Stimulated activated CD4-positive, alpha-beta T cell treated with anti-CD3 and anti-CD28 coated beads, TNF-alpha, amount 100 ng/mL, for 4 hours (primary cell): Measurements from ENCODE around the gene KLK7.
"Not testable (repeated sequence)": the region's sequence is repeated elsewhere in the genome, so short reads cannot be mapped to it uniquely, and the experiment has no call there.

ENCODE experiments used
- DNase-seq, 3 experiments: peaks; one replicate each; pipeline ENCODE4 v3.0.0-alpha.2; 2020; ENCODE audit warnings: low read depth in 3 of 3

The KLK7 gene

DNA sequence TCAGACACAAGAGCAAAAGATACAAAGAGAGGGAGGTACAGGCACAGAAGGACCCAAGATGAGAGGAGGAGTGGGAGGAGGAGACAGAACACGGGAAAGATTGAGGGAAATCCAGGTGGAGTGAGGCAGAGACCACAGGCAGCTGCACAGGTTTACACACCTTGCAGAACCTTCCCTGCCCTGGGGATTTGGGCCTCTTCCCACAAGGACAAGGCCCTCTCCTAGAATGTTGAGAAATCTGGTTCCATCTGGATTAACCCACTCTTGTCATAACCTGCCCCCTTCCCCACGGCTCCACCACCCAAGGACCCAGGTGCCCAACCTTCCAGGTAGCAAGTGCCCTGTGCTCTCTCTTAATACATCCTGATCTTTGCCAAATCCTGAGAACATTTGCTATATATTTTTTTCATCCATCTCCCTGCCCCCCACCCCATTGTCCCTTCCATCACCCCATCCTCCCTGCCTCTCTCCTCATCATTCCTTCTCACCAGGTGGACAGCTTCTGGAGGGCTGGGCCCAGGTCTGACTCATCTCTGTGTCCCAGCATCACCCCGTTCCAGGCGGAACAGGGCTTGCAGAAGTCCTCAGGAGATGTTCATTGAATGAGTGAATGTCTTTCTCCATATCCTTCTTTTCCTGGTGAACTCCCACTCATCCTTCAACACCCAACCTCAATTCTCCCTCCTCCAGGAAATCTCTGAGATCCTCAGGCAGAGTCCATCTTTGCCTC lies 26.5 kb upstream of the KLK7 start:
- DNase-seq, result no peak

DNA sequence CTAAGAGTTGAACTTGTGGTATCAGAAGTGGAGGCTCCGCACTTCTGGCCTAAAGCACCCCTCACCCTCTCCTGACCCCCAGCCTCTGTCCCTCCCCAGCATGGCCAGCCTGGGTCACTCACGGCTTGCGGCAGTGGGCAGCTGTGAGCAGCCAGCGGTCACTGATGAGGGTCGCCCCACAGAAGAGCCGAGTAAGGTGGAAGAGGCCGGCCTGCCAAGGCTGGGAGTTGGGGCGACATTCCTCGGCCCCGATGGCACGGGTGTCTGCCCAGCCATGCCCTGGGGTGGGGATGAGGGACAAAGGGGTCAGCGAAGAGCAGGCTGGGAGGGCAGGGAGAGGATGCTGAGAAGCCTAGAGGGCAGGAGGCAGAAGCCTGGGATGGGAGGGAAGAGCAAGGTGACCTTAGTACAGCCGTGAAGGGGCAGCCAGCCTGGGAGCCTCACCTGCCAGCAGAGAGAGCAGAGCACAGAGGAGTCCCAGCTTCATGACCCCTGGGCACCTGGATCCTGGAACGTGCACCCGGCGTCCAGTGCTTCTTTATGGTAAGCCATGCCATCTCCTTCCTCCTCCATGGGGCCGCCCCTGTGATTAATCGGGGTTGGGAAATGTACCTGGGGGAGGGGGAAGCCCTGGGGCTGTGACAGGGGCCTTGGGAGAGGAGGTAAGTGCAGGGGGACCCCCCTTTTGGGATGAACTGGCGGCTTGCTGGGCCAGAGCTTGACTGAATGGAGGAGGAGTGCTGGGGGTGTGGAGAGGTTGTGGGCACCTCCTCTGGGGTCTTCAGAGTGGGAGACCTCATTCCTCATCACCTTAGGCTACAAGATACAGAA lies 25.6 kb upstream of the KLK7 start:
- no peak for DNase-seq

DNA sequence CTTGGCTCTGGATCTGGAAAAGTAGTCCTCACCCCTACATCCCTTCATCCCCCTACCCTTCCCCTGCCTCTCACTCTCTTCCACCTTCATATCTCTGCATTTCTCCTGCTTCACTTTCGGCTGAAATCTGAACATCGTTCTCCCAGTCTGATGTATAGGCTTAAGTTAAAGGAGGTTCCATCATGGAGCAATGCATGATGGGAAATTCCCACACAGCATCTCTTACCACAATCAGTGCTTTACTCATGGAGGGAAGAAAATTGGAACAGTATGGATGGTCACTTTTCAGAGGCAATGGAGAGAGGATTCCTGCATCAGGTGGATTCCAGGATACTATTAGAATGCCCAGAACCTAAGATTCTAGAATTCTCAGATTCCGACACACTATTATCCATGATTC lies 23.8 kb upstream of the KLK7 start:
- DNase-seq, result no peak

DNA sequence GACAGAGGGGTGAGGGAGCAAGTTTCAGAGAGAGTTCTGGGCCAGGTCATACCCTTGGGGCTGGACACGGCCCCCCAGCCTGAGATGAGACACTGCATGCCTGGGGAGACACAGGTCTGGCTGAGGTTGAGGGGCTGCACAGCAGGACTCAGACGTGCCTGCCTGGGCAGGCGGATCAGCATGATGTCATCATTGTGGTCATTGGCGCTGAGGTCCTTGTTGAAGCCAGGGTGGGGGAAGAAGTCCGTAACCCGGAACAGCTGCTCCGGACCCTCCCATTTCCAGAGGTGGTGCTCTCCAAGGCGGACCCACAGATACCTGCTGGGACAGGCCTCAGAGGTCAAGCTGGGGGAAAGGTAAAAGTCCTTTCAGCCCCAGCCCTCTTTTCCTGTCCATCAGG lies 22.7 kb upstream of the KLK7 start:
- DNase-seq, result no peak

DNA sequence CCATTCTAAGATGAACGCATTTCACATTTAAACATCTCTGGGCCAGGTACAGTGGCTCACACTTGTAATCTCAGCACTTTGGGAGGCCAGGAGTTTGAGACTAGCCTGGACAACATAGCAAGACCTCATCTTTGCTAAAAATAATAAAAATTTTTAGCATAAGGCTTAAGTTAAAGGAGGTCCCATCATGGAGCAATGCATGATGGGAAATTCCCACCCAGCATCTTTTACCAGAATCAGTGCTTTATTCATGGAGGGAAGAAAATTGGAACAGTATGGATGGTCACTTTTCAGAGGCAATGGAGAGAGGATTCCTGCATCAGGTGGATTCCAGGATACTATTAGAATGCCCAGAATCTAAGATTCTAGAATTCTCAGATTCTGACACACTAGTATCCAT lies 21.5 kb upstream of the KLK7 start:
- DNase-seq, result no peak

DNA sequence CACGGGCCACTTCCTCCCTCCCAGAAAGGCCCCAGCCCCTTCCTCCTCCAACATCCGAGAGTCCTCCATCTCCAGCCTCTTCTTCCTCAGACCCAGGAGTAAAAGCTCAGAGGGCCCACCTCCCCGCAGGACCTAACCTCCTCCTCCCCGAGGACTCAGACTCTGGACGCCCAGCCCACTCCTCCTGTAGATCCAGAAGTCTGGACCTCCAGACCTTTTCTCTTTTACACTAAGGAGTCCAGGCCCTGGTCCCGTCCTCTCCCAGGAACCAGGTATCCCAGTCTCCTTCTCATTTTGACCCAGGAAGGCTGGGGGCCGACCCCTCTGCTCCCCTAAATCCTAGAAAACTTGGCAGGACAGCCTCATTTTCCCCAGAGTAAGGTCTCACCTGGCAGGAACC lies 19.6 kb upstream of the KLK7 start:
- no peak for DNase-seq

DNA sequence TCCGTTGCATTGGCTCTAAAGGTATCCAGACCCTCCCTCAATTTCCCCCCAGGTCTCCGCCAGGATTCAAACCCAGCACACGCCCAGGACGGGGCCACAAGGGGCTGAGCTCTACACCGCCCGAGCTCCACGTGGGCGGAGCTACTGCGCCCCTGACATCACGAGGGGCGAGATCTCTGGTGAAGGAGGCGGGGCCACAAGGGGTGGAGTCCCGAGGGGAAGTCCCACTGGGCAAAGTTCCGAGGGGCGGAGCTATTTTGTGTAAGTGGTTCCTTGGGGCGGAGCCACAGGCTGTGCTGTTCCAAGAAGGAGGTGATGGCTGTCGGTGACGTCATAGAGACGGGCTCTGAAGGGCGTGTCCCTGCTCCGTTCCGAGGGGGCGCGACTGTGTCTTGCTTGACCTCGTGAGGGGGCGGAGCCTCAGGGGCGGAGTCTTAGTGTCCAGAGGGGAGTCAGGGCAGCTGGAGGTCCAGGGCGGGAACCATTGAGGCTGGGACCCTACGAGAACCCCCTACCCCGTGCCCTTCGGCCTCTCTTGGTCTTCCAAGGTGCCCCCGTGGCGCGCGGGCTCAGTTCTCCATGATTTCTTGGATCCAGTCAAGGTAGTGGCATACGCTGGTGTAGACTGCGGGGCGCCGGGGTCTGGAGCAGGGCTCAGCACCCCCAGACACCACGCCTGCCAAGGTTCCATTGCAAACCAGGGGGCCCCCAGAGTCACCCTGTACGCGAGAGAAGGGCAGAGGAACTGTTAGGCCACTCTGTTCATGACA lies 19.0 kb upstream of the KLK7 start:
- DNase-seq, result no peak

DNA sequence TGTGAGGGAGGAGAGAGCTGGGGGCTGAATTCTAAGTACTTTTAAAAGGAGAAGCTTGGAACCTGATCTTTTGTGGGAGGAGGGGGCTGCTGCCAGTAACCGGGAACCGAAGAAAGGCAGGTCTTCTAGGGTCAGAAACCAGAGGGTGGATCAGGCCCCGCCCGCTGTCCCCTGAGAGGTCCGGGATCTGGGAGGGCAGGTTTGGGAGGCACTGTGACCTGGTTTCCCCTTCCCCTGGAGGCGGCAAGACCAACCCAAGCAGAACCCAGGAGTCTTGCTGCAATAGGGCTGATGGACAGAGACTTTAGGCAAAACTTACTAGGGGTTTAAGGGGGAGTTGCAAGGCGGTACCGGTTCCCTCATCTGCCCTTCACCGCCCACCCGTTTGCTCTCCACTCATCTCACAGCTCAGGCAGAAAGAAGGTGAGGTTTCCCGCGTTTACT lies 18.4 kb upstream of the KLK7 start:
- no peak for DNase-seq

DNA sequence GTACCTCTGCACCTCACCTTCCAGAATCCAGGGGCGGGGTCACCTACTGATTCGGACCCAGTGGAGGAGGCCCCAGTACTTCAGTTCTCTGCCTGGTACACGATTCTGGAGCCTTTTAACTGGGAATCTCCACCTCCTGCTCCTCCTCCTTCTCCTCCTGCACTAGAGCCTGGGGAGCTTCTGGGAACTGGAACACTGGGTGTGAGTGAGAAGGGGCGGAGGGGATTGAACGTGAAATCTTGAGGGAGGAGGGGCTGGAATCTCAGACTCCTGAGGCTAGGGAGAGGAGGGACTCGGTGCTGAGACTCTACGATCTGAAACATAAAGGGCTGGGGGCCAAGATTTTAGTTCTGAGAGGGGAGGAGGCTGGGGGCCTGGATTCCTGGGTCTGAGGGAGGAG lies 17.8 kb upstream of the KLK7 start, which contains the start of gene KLK8:
Gene KLK8 (minus strand): TSS at position 90 of the 400 bp plus-strand sequence. CDS start 437 bp downstream, outside the sequence.
- DNase-seq, result no peak

DNA sequence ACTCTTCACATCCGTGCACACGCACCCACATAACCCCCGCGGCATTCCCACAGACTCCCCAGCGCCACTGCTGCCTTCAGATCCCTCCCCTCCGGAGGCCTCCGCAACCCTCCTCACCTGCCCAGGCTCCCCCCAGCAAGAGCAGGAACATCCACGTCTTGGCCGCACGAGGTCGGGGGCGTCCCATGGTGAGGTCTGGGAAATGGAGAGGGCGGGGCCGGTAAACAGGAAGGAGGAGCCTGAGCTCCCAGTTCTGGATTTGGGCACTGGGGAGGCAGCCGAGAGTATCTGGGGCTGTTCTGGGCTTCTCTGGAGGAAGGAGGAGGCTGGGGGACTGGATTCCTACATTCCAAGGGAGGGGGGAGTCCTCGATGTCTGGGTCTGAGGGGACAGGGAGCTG lies 17.3 kb upstream of the KLK7 start:
- DNase-seq, result no peak

DNA sequence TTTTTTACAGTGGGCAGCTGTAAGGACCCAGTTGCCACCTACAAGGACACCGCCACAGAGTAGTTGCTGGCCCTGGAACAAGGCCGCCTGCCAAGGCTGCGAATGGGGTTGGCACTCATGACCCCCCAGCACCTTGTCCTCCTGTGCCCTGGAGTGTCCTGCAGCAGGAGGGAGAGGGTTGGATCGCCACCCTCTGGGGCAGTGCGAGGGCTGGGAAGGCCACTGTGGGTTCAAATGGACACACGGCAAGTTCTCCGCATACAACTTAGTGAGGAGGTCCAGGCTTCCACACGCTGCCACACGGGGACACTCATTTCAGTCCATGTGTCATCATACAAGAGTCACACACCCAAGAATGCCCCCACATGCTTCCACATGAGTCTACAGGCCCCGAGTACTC lies 16.7 kb upstream of the KLK7 start:
- DNase-seq, result no peak

DNA sequence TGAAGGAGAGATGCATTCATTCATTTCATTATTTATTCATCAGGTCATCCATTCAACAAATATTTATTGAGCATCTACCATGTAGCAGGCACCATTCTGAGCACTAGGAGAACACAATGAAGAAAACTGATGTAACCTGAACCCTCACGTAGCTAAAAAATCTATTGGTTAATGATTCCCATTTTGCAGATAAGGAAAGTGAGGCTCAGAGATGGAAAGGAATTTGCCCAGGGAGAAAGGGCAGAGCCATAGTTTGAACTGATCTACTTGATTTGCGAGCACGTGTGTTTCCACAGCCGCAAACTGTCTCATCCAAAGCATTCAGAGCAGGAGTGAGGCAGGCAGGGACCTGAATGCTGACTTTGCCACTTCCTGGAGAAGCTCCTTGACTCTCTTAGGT lies 15.0 kb upstream of the KLK7 start:
- no peak for DNase-seq

DNA sequence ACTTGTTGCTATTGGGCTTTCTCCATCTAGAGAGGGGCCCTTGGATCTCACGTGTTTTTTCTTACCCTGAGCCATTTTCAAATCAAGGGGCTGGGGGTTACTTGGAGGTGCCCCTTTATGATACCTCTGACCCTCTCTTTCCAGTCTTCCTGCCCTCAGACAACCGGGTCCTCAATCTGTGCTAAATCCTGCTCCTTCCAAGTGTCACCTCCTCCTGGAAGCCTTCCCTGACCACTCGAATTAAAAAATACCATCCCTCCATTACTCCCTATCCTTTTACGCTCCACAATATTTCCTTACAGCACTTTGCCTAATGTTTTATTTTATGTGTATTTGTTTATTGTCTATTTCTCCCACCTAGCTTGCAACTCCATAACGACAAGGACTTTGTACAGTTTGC lies 14.3 kb upstream of the KLK7 start:
- DNase-seq, result no peak

DNA sequence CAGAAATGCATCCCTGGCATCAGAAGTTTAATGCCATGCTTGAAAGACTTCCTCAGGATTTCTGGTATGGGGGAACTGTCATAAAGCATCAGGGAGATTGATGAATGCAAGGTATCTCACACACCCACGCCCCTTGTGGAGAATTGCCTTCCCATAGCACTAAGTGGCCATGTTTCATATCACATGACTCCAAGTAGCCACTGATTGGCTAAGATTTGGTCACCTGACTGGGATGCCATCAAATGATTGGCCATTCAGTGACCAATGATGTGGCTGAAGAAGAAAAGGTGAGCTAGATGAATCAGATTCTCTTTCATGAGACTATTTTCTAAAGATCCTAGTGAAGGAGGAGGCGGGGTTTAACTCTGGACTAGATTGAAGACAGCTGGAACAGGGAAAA lies 10.4 kb upstream of the KLK7 start:
- DNase-seq, result no peak

DNA sequence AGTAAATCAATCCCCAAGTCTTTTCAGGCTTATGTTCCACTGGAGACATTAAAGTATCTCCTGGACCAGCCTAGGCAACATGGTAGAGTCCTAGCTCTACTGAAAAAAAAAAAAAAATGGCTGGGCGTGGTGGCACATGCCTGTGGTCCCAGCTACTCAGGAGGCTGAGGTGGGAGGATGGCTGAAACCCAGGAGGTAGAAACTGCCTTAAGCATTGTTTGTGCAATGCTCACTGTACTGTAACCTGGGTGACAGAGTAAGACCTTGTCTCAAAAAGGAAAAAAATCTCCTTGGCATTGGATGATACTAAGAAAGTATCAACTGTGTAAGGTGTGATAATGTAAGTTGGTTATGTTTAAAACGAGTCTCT lies 8.9 kb upstream of the KLK7 start:
- DNase-seq, result no peak

DNA sequence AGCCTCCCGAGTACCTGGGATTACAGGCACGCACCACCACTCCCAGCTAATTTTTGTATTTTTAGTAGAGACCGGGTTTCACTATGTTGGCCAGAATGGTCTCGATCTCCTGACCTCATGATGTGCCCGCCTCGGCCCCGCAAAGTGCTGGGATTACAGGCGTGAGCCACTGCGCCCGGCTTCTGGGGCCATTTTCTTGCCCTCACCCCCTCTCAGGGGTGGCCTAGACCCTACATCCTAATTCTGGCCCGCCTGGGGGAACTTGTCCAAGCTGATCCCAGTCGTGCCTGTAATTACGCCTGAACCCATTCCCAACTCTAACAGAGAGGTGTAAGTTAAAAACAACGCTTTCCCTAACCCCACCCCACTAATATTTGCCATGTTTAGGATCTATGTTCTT lies 699 bp upstream of the KLK7 start:
- not testable (repeated sequence) for DNase-seq

DNA sequence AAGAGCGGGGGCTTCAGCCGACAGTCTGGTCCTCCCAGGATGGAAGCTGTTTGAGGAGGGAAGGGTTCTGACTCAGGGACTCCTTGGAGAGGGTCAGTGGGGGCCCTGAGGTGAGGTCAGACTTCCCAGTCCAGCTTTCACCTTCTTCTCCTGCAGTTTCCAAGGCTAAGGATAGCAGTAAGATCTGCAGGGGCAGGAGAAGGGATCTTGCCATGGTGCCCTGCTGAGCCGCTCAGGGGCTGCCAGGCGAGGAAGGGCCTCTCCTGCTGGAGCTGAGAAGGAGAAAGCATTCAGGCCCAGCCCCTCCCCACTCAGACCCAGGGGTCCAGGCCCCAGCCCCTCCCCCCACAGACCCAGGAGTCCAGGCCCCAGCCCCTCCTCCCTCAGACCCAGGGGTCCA lies 1.5 kb downstream of the KLK7 start:
- no peak for DNase-seq

DNA sequence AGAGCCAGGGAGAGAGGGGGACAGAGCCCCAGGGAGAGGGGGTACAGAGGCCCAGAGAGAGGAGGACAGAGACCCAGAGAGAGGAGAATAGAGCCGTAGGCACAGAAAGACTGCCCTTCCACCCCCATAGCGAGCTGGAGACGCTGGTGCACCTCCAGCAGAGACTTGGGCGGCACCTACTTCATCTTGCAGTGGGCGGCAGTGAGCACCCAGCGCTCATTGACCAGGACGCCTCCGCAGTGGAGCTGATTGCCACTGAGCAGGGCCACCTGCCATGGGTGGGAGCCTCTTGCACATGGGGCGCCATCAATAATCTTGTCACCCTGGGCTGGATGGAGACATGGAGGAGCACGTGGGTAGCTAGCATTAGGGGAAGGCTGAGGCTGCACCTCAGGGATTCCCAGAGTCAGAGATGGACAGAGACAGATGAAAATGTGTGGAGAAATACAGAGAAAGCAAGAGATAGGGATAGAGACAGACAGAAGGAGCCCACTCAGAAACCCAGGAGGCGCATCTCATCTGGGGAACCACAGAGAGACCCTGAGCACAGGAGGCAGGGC lies 2.0 kb downstream of the KLK7 start:
- DNase-seq, result no peak

DNA sequence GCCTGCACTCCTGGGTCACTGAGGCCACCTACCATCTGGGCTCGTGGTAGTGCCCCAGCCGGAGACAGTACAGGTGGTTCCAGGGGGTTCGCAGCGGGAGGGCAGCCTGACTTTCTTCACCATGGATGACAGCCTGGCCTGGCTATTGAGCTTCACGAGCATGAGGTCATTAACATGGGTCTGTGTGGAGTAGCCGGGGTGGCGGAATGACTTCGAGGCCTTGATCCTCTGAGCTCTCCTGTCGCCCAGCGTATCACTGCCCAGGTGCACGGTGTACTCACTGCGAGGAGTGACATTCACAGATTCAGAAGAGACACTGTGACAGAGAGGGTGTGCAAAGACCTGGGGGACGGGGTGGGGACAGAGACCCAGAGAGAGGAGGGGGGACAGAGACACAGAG lies 3.5 kb downstream of the KLK7 start:
- DNase-seq, result no peak

DNA sequence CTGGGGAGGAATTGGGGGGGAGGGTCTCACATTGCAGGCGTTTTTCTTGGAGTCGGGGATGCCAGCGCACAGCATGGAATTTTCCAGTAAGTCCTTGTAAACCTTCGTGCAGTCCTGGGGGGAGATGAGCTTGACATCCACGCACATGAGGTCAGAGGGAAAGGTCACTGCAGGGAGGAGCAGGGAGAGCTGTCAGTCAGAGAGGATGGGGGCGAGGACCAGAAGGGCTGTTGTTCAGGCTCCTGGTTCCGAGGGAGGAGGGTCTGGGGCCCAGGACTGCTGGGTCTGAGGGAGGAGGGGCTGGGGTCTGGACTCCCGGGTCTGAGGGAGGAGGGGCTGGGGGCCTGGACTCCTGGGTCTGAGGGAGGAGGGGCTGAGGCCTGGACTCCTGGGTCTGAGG lies 4.0 kb downstream of the KLK7 start:
- no peak for DNase-seq

DNA sequence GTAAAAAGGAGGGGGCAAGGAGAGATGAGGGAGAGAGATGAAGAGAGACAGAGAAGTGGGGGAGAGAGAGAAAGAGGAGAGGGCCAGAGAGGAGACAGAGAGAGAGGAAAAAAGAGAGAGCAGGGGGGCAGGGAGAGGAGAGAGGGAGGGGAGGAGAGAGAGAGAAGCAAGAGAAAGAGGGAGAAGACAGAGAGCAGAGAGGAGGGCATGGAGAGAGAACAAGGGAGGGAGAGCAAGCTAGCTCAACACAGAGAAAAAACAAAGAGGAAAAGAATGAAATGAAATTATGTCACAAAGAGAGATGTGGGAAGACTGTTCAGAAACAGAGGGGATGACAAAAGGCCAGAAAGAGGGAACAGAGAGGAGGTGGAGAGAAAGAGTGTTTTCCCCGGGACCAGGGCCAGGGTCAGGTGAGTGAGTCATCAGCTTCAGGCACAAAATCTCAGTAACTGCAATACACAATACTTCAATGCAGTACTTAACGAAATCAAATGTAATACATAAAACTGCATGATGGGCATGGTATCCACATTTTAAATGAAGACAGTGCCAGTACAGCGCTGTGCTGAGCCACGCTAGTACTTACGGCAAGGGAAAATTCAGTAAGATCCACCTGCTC lies 4.8 kb downstream of the KLK7 start:
- DNase-seq, result no peak

DNA sequence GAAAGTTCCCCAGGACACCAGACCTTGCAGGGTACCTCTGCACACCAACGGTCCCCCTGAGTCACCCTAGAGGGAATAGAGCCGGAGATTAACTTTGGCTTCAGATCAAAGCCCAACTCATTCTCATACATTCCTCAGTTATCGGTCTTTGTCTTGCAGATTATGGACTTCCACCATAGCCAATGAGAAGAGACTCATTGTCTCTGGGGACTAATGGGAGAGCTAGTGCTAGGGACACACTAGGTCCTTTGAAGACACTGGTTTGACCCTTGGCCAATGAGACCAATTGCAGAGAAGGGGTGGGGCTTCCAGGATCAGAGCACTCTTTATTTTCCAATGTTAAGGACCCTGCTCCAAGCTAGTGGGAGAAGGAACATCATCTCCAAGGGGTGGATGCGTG lies 6.1 kb downstream of the KLK7 start:
- no peak for DNase-seq
